ENCODE results near the gene ATP6V0B. TPM values are rescaled to one million over a fixed set of nuclear protein-coding genes. Genes with fewer than 3 reads are reported as not detected.

ATP6V0B gene
- total RNA-seq, 4 donors from 2014 or later = 135 to 180 (median 169) TPM

DNA sequence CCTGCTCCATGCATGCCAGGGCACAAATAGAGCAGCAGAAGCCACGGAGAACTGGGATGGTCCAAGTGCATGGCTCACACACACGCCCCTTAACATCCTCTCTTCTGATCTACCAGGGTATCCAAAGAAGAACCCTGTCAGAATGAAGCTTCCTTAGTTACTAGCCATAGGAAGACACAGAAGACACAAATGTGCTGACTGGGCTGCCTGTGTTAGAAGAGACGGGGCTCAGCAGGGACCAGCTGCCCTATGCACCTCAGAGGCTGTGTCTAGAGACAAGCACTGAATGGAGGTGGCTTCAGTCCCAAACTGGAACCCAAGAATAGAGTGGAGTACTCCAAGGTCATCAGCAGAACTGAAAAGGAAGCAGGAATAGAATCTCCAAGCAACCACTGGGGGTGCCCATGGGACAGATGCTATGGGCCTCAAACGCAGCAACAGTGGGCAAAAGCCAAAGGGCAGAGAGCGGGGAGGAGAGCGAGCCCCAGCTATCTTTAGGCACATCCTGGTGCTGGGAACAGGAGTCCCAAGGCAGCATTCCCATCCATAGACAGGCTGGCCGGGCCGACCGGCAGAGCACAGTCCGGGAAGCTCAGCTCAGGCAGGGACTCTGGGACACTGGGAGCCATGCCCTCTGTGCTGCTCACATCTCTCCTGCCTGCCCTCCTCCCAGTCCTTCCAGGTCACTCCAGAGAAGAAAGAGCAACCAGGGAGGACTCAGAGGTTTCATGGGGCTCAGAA lies 47.0 kb downstream of the ATP6V0B start:
- H3K4me3 ChIP-seq (ENCODE audit: low read depth, poor library complexity, severe bottlenecking) = no peak overlapping the region
- no peak for TF ChIP-seq POLR2A (IDR thresholded peaks at IDR 0.05)
- TF ChIP-seq, protein P1, sequence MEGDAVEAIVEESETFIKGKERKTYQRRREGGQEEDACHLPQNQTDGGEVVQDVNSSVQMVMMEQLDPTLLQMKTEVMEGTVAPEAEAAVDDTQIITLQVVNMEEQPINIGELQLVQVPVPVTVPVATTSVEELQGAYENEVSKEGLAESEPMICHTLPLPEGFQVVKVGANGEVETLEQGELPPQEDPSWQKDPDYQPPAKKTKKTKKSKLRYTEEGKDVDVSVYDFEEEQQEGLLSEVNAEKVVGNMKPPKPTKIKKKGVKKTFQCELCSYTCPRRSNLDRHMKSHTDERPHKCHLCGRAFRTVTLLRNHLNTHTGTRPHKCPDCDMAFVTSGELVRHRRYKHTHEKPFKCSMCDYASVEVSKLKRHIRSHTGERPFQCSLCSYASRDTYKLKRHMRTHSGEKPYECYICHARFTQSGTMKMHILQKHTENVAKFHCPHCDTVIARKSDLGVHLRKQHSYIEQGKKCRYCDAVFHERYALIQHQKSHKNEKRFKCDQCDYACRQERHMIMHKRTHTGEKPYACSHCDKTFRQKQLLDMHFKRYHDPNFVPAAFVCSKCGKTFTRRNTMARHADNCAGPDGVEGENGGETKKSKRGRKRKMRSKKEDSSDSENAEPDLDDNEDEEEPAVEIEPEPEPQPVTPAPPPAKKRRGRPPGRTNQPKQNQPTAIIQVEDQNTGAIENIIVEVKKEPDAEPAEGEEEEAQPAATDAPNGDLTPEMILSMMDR (IDR thresholded peaks at IDR 0.05) = no peak
- 78 to 87% methylated on average over 9 to 10 of the region's 10 CpGs for WGBS, 2 donors
- intact Hi-C loops (cut with DNase I; ENCODE audit: low total_unique reads) = no loop called here
- DNase-seq (ENCODE audit: low spot score in 2 of 2) = no peak

DNA sequence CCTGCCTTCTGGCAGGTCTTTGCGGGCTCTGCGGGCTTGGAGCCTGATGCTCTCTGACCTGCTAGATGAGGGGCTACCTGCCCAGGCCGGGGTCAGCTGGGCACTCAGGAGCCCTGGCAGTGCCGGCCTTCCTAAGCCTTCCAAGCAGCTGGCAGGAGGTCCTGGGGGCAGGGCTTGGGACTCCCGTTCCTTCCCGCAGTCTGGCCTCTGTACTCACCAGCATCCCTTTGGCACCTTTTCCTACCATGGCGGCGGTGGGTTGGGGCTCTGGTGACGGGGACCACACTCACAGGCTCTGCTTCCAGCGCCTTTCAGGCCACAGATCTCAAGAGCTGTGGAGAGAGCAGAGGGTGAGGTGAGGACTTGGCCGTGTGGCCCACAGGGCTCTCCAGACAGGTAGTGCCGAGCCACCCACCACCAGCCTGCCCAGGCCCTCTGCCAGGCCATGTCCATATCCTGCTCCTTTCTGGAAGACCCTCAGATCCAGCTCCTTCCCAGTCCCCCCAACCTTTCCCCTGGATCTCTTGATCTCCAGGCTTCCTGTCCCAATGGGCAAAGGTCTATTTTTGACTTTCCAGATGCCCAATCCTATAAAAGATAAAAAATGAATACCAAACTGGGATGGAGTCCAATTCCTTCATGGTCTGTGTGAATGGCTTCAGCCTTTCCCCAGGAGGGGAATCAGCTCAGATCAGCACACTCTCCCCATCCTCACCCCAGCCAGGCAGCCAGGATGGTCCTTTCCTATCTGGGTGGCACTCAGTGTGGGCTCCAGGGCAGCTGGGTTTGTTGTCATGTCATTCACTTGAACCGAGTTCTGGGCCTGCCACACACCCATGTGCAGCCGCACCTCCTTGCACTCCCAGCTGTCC lies 49.5 kb downstream of the ATP6V0B start:
- WGBS, 2 donors = 87% methylated on average over 13 to 14 of the region's 14 CpGs
- DNase-seq (ENCODE audit: low spot score in 2 of 2) = no peak
- TF ChIP-seq, protein P1 (IDR thresholded peaks at IDR 0.05) = no peak
- no peak for TF ChIP-seq POLR2A (IDR thresholded peaks at IDR 0.05)
- intact Hi-C loops (cut with DNase I; ENCODE audit: low total_unique reads) = no loop called here
- H3K4me3 ChIP-seq (ENCODE audit: low read depth, poor library complexity, severe bottlenecking) = no peak overlapping the region

DNA sequence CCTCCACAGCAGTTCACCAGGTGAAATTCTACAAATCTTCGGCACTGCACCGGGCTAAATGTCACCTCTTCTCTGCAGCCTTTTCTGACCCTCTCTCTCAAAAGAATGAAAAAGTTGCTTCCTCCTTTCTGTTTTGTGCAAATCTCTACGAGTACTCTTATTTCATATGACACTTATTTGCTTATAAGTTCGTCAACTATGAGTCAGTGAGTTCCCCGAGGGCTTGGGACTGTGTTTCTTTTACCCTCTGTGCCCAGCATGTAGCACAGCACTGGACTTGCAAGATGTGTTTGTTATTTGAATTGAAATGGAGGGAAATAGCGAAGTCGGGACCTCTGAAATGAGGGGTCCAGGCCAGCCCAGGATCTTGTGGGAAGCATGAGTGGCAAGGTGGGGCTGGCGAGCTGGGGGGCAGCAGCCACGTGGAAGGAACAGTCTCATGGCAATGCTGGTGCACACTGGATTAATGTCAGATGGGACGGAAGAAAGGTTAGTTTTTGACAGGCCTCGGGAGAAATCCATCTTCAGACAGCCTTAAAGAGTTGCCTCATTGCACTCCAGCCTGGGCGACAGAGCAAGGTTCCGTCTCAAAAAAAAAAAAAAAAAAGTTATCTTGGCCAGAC lies 50.3 kb downstream of the ATP6V0B start:
- no peak for TF ChIP-seq POLR2A (IDR thresholded peaks at IDR 0.05)
- TF ChIP-seq, protein P1 (IDR thresholded peaks at IDR 0.05) = no peak
- intact Hi-C loops (cut with DNase I; ENCODE audit: low total_unique reads) = no loop called here
- H3K4me3 ChIP-seq (ENCODE audit: low read depth, poor library complexity, severe bottlenecking) = no peak overlapping the region
- 71 to 79% methylated on average over 13 of the region's 13 CpGs for WGBS, 2 donors
- DNase-seq (ENCODE audit: low spot score in 2 of 2) = no peak

DNA sequence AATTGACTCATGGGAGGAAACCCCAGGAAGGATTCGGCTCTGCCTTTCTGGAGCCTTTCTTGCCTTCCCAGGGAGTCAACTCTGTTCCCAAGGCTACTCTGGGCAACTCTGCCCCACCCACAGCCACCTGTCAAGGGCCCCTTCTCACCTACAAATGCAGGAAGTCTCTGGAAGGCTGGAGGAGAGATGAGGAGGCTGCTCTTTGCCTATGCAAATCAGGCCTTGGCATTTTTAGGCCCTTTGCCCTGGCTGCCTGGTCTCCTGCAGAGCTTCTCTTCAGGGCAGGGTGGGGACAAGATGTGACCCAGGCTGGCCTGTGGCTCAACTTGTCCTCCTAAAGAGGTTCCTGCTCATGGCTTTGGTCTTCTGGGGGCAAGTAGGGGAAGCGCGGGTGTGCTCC lies 51.1 kb downstream of the ATP6V0B start:
- intact Hi-C loops (cut with DNase I; ENCODE audit: low total_unique reads) = no loop called here
- no peak for DNase-seq (ENCODE audit: low spot score in 2 of 2)
- 66 to 77% methylated on average over 3 of the region's 3 CpGs for WGBS, 2 donors
- TF ChIP-seq, protein P1 (IDR thresholded peaks at IDR 0.05) = no peak
- no peak for TF ChIP-seq POLR2A (IDR thresholded peaks at IDR 0.05)
- H3K4me3 ChIP-seq (ENCODE audit: low read depth, poor library complexity, severe bottlenecking) = no peak overlapping the region

DNA sequence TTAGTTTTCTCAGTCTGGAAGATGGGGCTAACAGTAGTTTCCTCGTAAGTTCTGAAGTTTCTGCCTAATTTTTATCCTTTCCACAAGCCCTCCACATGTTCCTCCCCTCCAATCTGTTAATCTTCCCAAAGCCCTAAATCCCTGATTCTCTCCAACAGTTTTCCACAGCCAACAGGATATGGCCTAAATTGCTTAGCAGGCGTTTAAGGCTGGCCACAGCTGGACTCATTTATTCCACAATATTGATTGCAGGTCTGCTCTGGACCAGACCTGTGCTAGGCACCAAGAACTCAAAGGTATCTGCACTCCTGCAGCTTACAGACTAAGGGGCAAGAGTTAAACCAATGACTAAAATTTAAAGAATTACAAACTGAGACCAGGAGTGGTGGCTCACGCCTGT lies 52.6 kb downstream of the ATP6V0B start:
- TF ChIP-seq, protein P1 (IDR thresholded peaks at IDR 0.05) = no peak
- no peak for TF ChIP-seq POLR2A (IDR thresholded peaks at IDR 0.05)
- no peak for DNase-seq (ENCODE audit: low spot score in 2 of 2)
- H3K4me3 ChIP-seq (ENCODE audit: low read depth, poor library complexity, severe bottlenecking) = no peak overlapping the region
- intact Hi-C loops (cut with DNase I; ENCODE audit: low total_unique reads) = no loop called here
- 84 to 94% methylated on average over 3 of the region's 3 CpGs for WGBS, 2 donors

Other genes with a start within 250 kb of the ATP6V0B start
- gene ARTN, start 41.2 kb upstream of the ATP6V0B start, total RNA-seq = 1 to 10 TPM in 1 of 4 donors, under 1 TPM in 3; 0.63 to 3.6 (median 0.84) TPM
- 10 to 100 TPM; 14.6 to 24.1 (median 18.2) TPM for gene IPO13, start 28.0 kb upstream of the ATP6V0B start, total RNA-seq
- 10 to 100 TPM; 12.8 to 26.6 (median 17.7) TPM for gene DPH2, start 5.0 kb upstream of the ATP6V0B start, total RNA-seq
- 10 to 100 TPM; 21.6 to 50.5 (median 30.3) TPM for gene B4GALT2, start 4.2 kb downstream of the ATP6V0B start, total RNA-seq
- gene CCDC24, start 16.6 kb downstream of the ATP6V0B start, total RNA-seq = 1 to 10 TPM; 1.6 to 6.1 (median 2.7) TPM
- gene SLC6A9, start 56.5 kb downstream of the ATP6V0B start, total RNA-seq = 10 to 100 TPM; 55.8 to 85.7 (median 62.0) TPM
- gene KLF17, start 143.9 kb downstream of the ATP6V0B start, total RNA-seq = not detected
- gene KLF18, start 166.7 kb downstream of the ATP6V0B start, total RNA-seq = not detected
- gene DMAP1, start 238.5 kb downstream of the ATP6V0B start, total RNA-seq = 10 to 100 TPM; 37.1 to 46.9 (median 39.8) TPM

Data from lower leg skin (tissue), 4 donors.